ENCODE results near the gene CLEC1B. TPM values are rescaled to one million over a fixed set of nuclear protein-coding genes. Genes with fewer than 3 reads are reported as not detected.

The CLEC1B gene
- total RNA-seq, 1 donor from 2014 or later = not detected

GRCh38 chr12:9961106-9961505 is 37.8 kb downstream of the CLEC1B start:
- H3K27me3 Mint-ChIP-seq (ENCODE audit: low read depth, unreplicated experiment) = no peaks in the 10 kb centered on the region
- TF ChIP-seq EZH2 (IDR thresholded peaks at IDR 0.05; ENCODE audit: insufficient read depth, low read length) = no peak
- no peak for TF ChIP-seq CTCF (IDR thresholded peaks at IDR 0.05; ENCODE audit: insufficient read depth, low read depth, low read length)
- no peak for DNase-seq (ENCODE audit: low read depth)

GRCh38 chr12:9960590-9960989 is 38.3 kb downstream of the CLEC1B start:
- peaks cover 10% of the 10 kb centered on the region for H3K4me1 Mint-ChIP-seq (ENCODE audit: low read depth, unreplicated experiment)
- no peak overlapping the region for H2AFZ ChIP-seq (ENCODE audit: low read depth, low read length)
- no peak overlapping the region for H3K9ac ChIP-seq (ENCODE audit: low read length)

More at GRCh38 chr12:9961106-9961505, 37.8 kb downstream of the CLEC1B start:
- Mint-ChIP-seq H3K4me3 (ENCODE audit: unreplicated experiment) (no peak overlapping the region), H3K27ac (ENCODE audit: unreplicated experiment) (peak overlapping the region; percentile 72), H3K36me3 (ENCODE audit: low read depth, unreplicated experiment) (no peaks in the 10 kb centered on the region), H3K9me3 (ENCODE audit: unreplicated experiment) (no peaks in the 10 kb centered on the region), H3K4me1 (ENCODE audit: low read depth, unreplicated experiment) (peaks cover 10% of the 10 kb centered on the region)
- FAIRE-seq = no peak
- Histone ChIP-seq H3K4me3 (ENCODE audit: insufficient read depth, low read depth, low read length) (no peak overlapping the region), H4K20me1 (ENCODE audit: insufficient read depth, low read length) (no peaks in the 10 kb centered on the region), H3K79me2 (ENCODE audit: insufficient read depth, low read length) (no peaks in the 10 kb centered on the region), H3K27ac (ENCODE audit: low read depth, low read length) (no peak overlapping the region), H3K4me2 (ENCODE audit: low read length) (no peak overlapping the region), H2AFZ (ENCODE audit: low read depth, low read length) (no peak overlapping the region), H3K9ac (ENCODE audit: low read length) (no peak overlapping the region), H3K4me1 (ENCODE audit: insufficient read depth, low read length) (no peaks in the 10 kb centered on the region), H3K27me3 (ENCODE audit: insufficient read depth, low read length) (no peaks in the 10 kb centered on the region), H3K9me3 (ENCODE audit: insufficient read depth, low read depth, low read length) (no peaks in the 10 kb centered on the region), H3K36me3 (ENCODE audit: insufficient read depth, low read length) (no peaks in the 10 kb centered on the region)

More at GRCh38 chr12:9960590-9960989, 38.3 kb downstream of the CLEC1B start:
- no peaks in the 10 kb centered on the region for H3K36me3 Mint-ChIP-seq (ENCODE audit: low read depth, unreplicated experiment)
- H3K9me3 ChIP-seq (ENCODE audit: insufficient read depth, low read depth, low read length) = no peaks in the 10 kb centered on the region
- H4K20me1 ChIP-seq (ENCODE audit: insufficient read depth, low read length) = no peaks in the 10 kb centered on the region
- H3K4me3 ChIP-seq (ENCODE audit: insufficient read depth, low read depth, low read length) = no peak overlapping the region
- TF ChIP-seq CTCF (IDR thresholded peaks at IDR 0.05; ENCODE audit: insufficient read depth, low read depth, low read length) = no peak
- no peak for TF ChIP-seq EZH2 (IDR thresholded peaks at IDR 0.05; ENCODE audit: insufficient read depth, low read length)
- FAIRE-seq = no peak
- peak overlapping the region; percentile 72 for H3K27ac Mint-ChIP-seq (ENCODE audit: unreplicated experiment)
- H3K27me3 ChIP-seq (ENCODE audit: insufficient read depth, low read length) = no peaks in the 10 kb centered on the region
- DNase-seq (ENCODE audit: low read depth) = no peak
- H3K27me3 Mint-ChIP-seq (ENCODE audit: low read depth, unreplicated experiment) = no peaks in the 10 kb centered on the region
- no peaks in the 10 kb centered on the region for H3K79me2 ChIP-seq (ENCODE audit: insufficient read depth, low read length)
- H3K9me3 Mint-ChIP-seq (ENCODE audit: unreplicated experiment) = no peaks in the 10 kb centered on the region
- H3K36me3 ChIP-seq (ENCODE audit: insufficient read depth, low read length) = no peaks in the 10 kb centered on the region
- H3K4me2 ChIP-seq (ENCODE audit: low read length) = no peak overlapping the region
- no peak overlapping the region for H3K4me3 Mint-ChIP-seq (ENCODE audit: unreplicated experiment)
- H3K27ac ChIP-seq (ENCODE audit: low read depth, low read length) = no peak overlapping the region
- no peaks in the 10 kb centered on the region for H3K4me1 ChIP-seq (ENCODE audit: insufficient read depth, low read length)
